Effector CD4-positive, alpha-beta T cell (primary cell): Measurements from ENCODE around the gene TMEM250.

ENCODE experiments used
- DNase-seq: peaks from one replicate; pipeline ENCODE4 v3.0.0-alpha.2; 2020

TMEM250 gene

DNA sequence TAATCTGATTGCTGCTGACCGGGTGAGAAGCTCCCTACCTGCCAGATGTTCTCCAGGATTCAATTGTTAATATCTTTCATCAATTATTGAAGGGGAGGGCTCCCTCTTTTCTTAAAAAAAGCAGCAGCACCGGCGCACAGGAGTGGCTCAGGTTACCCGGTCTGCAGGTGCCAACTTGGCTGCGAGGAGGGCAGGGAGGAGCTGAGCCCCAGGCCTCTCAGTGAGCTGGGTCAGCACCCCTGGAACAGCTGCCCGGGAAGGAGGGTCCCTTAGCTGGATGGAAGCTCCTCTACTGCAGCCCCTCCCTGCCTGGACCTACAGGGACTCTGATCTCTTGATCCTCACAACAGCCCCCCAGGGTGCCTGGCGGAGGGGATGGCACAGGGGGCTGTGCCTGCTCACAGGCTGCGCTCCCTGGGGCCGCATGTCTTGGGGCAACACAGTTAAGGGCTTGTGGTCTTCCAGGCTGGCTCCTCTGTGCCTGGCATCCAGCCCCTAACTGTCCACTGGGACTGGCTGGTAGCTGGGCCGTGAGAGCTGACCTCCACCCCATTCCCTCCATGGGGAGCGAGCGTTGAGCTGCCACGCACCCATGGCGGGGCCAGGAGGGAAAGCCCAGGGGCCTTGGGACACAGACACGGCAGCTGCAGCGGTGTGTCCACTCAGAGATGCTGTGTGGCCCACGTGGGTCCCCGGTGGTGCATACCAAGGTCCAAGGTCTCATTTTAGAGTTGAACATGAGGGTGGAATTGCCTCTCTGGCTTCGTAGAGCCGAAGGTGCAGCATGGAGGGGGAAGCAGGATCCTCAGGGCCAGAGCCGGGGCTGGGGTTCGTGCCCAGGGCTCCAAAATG lies 28.6 kb upstream of the TMEM250 start:
- DNase-seq = no peak

DNA sequence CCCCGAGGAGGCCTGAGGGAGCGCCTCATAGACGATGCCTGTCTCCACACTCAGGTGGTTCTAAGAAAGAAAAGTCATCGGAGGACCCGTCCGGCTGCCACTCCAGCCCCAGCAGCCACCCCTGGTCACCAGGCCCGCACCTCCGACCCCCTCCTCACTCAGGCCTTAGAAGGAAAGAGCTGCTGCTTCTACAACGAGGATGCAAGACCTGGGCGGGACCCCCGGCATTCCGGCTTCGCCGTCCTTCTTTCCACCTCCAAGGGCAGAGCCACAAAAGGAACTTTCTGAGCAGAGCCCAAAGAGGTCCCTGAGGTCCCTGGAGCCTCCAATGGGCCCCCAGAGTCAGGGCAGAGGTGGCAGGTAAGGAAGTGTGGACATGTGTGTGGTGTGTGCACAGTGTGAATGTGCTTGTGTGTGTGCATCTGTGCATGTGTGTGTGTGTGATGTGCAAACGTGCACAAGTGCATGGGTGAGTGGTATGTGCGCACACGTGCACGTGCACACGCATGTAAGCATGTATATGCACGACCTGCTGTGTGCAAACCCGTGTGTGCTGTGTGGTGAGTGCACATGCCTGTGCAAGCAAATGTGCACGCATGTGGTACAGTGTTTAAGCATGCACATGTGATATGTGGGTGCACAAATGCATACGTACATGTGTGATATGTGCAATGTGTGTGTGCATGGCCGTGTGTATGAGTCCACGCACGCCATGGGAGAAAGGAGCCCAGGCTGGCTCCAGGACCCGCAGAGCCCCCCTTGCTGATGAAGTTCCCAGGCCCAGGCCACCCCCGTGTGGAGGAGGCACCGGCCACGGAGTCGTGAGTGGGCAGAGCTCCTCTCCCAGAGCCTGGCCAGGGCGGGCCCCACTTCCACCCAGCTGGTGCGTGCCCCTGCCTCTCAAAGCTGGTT lies 27.7 kb upstream of the TMEM250 start:
- no peak for DNase-seq

DNA sequence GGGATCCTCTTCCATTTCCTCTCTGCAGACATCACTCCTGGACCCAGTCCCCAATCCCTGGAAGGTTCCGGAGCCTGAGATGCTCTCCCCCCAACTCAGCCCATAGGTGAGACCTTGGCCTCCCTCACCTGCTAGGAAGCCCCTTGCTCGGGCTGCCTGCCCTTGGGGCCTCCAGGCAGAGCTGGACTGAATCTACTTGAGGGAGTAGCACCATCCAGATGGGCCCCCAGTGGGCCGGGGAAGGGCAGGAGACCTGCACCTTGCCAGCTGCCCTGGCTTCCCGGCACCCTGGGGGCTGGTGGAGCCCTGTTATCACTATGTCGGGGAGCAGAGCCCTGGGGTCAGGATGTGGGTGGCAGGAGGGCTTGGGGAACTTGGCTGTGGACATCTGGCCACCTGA lies 26.9 kb upstream of the TMEM250 start:
- DNase-seq = no peak

DNA sequence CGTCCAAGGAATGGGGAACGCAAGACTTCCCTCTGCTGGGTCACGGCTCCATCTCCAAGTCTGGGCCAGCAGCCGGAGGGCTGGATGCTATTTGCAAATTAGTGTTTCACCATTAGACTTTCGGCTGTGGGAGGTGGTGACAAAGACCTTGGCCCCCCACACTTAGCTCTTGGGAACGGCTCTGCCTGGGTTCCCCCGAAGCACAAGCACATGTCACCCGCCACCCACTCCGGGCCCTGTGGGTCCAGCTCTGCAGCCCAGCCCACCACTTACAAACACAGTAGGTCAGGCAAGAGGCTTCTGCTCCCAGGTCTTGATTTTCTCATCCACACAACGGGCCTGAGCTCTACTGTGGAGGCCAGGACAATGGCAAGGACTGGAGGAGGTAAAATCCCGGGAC lies 25.8 kb upstream of the TMEM250 start:
- DNase-seq = no peak

DNA sequence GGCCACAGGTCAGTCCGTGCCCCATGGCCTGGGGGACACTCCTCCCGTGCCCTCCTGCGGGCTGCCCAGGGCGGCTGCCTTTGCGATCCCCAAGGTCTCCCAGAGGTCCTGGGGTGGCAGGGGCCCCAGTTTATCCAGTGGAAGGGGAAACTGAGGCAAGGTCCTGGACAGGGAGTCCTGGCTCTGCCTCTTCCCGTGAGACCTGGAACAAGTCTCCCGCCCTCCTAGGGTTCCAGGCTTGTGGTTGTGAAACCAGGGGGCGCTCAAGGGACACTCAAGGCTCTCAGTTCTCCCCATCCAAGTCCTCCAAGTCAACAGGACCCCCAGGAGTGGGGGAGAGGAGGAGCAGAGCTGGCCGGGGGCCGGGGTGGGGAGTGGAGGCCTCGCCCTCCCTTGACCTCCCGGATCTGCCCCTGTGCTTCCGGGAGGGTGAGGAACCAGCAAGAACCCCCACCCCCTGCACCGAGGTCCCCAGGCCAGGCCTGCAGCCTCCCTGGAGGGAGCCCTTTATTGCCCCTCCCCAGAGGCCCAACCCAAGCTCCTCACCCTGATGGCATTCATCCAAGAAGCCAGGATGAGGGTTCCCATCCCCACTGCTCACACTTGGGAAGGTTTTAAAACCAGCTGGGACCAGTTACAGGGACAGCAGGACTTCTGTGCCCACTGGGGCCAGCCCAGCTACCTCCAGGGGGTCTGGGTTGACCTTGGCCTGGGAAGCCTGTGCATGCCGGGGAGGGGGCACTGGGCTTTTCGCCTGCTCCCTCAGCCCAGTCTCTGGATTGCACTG lies 24.7 kb upstream of the TMEM250 start:
- DNase-seq = no peak

DNA sequence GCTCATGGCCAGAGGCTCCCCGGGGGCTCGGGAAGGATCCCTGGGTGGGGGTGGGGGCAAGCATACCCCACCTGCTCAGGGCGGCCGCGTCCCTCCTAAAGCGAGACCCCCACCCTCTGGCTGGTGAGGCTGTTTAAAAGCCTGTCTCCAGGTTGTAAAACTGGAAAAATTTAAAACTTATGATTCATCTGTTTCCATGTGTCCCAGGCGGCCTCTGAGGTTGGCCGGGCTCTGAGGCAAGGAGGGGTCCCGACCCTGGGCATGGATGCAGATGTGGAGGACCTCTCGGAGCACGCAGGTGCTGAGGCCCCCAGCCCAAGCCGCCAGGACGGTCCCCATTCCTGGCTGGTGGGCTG lies 24.2 kb upstream of the TMEM250 start:
- no peak for DNase-seq

DNA sequence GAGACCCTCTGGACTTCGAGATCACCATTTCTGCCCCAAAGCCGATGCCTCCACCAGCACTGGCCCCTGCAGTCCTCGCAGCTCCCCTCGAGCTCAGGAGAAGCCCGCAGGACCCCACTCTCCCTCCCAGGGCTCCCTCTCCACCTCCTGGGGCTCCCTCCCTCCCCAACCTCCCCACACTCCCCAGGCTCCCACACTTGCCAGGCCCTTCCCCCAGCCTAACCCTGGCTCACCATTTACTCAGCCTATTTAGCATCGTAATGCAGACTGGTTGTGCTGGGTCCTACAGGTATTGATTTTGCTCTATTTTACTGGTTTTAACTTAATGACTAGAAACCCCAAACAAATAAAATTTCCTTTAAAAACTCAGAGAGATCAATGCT lies 23.7 kb upstream of the TMEM250 start:
- no peak for DNase-seq

DNA sequence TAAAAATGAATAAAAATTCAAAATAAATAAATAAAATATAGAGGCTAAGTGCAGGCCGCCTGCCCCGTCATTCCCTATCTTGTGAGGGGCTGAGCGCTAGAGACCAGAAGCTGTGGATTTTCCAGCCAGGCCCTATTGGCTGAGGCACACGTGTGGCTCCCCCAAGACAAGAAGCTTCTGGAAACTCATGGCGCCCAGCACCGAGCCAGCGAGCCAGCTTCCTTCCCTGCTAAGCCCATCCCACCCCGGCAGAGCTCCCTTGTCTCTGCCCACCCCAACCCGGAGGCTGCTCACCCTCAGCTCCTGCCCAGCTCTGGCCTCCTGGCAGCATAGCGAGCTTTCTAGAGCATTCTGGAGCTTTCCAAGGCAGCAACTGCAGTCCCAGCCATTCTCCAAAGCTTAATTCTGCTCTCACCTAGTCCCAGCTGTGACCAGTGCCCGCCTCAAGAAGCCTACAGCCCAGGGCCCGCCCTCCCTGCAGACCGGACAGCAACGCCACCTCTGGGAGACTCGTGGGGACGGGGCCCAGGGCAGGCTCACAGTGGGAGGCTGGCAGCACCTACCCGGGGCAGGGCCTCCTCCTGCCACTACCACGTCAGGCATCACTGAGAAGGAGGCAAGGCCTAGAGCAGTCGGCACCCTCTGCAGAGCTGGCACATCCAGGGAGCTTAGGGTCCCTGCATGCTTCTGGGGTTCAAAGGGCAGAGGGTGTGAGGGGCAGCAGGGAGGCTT lies 23.2 kb upstream of the TMEM250 start:
- no peak for DNase-seq

DNA sequence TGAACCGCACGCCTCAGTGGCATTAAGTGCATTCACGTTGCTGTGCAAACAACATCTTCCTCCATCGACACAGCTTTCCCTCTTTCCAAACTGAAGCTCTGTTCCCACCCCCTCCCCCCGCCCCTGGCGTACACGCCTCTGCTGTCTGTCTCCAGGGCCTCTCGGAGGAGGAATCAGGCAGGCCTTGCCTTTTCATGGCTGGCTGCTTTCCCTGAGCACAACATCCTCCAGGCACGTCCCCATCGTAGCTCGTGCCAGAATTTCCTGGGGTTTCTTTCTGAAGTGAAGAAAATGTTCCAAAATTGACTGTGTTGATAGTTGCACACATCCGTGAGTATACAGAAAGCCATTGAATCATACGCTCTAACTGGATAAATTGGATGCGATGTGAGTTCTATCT lies 22.3 kb upstream of the TMEM250 start:
- no peak for DNase-seq

DNA sequence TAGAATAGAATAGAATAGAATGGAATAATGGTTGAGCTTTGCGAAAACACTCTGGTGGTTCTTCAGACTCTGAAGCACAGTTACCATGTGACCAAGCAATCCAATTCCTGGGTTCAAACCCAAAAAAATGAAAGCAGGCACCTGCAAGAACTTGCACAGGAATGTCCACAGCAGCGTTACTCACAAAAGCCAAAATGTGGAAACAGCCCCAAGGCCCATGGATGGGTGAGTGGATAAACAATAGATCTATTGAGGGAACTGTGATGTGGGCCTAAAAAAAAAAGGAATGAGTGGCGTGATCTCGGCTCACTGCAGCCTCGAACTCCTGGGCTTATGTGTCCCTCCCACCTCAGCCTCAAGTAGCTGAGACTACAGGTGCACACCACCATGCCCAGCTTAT lies 21.4 kb upstream of the TMEM250 start:
- DNase-seq = no peak

DNA sequence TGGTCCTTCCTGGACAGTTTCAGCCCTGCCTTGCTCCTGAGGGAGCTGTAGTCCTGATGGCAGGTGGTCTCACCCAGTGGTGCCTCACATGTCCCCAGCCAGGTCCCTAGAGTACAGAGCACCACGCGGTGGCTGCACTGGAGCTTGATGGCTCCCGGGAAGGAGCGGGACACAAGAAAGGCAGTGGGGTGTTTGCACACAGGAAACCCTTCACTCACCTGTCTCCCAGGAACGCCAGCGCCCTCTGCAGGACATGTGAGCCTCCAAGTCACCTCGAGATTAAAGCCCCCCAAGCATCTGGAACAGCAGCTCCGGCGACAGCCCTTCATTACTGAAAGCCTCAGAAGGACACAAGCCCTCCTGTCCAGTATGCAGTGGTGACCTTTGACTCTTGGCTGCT lies 19.9 kb upstream of the TMEM250 start:
- no peak for DNase-seq

DNA sequence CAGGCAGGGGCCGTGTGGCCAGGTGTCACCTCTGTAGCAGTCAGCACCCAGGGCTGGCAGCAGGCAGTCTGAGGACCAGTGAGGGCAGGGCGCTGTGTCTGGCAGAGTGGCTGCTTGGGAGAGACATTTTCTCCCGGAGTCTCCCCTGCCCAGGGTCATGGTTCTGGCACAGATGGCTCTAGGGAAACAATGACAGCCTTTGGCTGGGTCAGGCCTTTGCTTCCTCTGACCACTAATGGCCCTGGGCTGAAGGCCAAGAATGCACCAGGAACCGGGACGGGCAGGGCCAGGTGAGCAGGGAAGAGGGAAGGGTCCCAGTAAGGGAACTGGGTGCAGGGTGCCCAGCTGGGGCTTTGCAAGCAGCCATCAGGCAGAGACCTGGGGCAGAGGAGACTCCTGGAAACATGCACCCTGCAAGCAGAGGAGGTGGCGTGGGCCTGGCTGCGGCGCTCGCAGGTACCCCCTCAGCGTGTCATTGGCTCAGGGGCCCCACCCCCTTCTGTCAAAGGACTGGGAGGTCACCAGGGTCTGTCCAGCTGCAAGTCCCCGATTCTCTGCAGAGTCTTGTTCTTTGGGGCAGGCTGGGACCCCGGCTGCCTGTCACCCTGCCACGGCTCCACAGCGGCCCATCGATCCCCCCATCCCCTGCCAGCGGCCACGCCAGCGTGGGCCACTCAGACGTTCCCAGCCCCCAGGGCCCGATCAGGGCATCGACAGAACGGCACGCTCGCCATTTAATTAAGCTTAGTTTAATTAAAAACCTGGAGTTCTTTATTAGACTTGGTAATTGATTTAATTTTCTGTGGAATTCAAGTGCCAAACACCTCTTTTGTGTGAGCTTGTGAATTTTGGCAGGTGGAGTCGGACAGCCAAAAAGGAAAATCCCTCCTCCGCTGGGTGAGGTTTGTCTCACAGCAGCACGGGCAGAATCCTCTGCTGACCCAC lies 18.9 kb upstream of the TMEM250 start:
- no peak for DNase-seq

DNA sequence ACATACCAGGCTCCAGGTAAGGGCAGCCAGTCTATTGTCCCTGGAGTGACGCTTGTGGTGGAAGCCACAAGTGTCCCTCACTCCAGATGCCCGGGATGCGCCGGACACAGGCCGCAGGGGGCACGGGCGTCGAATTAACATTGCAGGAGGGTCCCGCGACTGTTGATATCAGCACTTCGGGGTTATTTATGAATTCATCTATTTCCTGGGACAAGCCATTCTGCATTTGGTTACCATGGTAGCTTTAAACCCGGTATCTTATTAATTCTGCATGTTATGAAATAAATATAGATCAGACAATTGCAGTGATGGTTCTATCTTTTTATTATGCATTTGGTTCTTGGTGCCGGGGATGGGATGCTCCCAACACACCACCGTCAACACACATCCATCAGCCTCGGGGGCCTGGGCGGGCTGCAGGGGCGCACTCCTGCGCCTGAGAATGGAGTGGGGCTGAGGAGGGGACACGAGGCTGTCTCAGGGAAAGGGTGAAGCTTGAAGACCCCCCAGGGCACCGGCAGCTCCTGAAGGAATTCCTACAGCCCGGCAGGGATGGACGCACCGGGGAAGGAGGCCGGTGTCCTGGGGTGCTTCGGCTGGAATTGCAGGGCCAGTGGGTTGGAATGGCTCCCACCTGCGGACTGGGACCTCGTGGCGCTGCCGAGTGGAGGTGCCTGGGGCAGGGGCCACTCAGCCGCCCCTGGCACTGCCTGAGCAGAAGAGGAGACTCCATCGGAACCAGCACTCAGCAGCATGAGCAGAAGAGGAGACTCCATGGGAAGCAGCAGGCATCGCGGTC lies 17.7 kb upstream of the TMEM250 start:
- DNase-seq = no peak

DNA sequence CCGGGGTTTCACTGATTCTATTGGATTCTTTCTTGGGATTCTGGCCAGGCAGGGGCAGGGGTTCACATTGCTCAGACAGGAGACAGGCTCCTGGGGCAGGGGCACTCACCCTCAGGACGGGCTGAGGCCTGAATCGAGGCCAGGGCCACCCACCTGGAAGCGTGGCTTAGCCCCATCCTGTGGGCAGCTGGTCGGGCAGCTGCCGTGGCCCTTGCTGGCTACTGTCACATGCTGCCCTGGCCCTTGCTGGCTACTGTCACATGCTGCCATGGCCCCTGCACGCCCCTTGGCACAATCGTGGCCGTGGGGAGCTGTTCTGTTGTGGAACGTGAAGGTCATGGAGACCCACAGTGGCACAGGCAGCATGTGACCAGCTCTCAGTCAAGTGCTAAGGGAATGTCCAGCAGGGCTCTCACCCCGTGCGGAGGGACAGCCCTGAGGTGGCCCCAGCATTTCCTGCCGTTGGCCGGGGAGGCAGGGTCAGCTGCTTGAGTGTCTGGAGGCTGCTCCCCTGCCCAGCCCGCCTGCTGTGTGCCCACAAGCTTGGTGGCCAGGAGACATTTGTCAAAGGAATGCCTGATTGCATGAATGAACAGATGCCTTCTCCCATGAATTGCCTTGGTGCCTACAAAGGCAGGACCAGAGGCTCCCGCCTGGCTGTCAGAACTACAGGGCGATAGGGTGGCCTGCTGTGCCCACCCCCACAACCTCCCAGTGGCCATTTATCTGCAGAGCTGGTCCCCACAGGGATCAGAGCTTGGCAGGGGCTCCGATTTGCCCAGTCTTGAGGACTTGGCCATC lies 16.9 kb upstream of the TMEM250 start:
- no peak for DNase-seq

DNA sequence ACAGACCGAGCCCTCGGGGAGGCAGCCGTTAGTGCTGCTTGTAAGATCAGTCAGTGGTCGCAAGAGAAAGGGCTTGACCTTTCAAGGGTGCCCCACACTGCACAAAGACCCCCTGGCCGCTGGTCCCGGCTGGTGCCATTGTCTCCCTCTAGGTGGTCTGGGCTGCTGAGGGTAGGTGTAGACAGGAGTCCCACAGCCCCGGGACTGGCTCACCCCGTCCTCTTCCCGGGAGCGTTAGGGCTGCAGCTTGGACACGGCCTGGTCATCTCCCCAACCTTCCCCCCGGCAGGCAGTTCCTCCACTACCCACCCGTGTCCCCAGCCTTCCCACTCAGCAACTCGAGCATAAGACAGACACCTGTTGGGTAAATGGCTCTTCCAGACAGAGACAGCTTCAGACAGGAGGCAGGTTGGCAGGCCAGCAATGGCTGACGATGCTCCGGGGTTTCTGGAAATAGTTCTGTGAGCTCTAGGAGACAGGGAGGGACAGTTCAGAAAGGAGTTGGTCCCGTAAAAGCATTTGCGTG lies 15.3 kb upstream of the TMEM250 start:
- DNase-seq = no peak

DNA sequence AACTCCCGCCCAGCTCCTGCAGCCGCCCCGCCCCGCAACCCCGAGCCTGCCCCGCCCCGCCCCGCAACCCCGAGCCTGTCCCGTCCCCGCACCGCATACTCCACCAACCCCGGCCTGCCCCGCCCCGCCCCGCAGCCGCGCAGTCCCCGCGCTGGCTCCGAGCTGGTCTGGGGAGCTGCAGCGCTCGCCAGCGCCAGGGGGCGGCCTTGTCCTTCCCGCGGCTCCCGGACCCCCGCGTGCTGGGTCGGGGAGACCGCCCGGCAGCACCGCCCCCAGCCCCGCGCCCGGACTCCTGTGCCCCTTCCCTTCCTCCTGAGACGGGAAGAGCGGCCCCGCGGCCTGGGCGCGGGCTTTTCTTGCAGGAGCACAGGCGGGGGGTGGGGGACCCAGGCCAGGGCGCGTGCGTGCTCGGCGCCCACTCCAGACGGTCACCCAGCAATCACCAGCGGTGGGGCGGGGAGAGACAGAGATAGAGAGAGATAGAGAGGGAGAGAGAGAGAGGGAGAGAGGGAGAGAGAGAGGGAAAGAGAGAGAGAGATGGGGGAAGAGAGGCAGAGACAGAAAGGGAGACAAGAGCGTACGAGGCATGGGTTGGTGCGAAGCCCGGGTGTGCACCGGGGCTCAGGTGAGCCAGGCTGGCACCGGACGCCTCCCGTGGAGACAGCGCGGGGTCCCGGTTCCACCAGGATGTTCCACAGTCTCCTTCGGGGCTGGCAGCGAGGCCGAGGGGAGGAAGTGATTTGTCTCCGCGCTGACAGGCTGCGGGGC lies 14.7 kb upstream of the TMEM250 start:
- no peak for DNase-seq

DNA sequence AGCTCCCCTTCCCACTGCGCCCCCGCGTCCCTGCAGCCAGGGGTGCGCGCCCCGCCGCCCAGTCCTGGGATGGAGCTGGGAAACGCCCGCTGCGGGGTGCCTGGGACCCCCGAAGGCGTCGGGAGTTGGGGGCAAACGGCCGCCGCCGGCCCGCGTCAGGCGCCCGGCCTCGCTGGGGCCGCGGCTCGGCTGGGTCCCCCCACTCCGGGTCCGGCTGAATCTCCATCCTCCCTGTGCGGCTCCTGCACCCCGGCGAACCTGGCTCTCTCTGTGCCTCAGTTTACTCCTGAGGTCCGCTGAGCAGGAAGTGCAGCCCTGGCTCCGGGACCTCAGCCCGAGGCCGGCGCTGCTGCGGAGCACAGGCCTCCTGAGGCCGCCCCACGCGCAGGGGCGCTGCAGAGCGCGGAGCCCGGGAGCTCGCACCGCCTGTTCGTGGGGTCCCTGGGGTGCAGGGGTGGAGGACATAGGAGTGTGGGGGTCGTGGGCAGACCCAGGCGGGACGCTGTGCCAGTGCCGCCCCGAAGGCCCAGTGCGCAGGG lies 13.9 kb upstream of the TMEM250 start:
- no peak for DNase-seq
